ENCODE data around the gene RNF180. TPM values are rescaled to one million over a fixed set of nuclear protein-coding genes. Genes with fewer than 3 reads are reported as not detected.

The RNF180 gene
- polyA plus RNA-seq, 1 donor from 2014 or later: 6.4 TPM

DNA sequence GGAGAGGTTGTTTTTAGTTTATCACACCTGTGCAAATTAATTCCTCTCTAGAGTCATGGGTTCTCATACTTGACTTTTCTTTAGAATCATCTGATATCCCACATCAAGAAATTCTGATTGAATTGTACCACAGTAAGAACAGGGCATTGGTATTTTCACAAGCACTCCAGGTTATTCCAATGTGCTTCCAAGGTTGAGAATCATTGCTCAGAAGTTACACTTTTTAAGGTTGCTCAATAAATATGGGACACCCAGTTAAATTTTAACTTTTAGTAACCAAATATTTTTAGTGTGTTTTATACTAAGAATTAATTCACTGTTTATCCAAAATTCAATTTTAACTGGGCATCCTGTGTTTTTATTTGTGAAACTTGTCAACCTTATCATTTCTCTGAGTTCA, 2.5 kb upstream of the RNF180 start:
- H2AFZ ChIP-seq (ENCODE audit: low read depth, low read length): no peak overlapping the region
- H4K20me1 ChIP-seq (ENCODE audit: insufficient read depth): no peaks in the 10 kb centered on the region
- no peak overlapping the region for H3K4me2 ChIP-seq (ENCODE audit: low read length)
- no peak for TF ChIP-seq POLR2AphosphoS5 (IDR thresholded peaks at IDR 0.05)
- TF ChIP-seq EZH2 (IDR thresholded peaks at IDR 0.05; ENCODE audit: borderline replicate concordance, insufficient read depth, low read length, poor library complexity, severe bottlenecking): no peak
- TF ChIP-seq TAF1 (IDR thresholded peaks at IDR 0.05; ENCODE audit: low read depth): no peak
- TF ChIP-seq EP300 (conservative IDR thresholded peaks at IDR 0.05; ENCODE audit: poor library complexity, severe bottlenecking): no peak
- TF ChIP-seq, protein P1, sequence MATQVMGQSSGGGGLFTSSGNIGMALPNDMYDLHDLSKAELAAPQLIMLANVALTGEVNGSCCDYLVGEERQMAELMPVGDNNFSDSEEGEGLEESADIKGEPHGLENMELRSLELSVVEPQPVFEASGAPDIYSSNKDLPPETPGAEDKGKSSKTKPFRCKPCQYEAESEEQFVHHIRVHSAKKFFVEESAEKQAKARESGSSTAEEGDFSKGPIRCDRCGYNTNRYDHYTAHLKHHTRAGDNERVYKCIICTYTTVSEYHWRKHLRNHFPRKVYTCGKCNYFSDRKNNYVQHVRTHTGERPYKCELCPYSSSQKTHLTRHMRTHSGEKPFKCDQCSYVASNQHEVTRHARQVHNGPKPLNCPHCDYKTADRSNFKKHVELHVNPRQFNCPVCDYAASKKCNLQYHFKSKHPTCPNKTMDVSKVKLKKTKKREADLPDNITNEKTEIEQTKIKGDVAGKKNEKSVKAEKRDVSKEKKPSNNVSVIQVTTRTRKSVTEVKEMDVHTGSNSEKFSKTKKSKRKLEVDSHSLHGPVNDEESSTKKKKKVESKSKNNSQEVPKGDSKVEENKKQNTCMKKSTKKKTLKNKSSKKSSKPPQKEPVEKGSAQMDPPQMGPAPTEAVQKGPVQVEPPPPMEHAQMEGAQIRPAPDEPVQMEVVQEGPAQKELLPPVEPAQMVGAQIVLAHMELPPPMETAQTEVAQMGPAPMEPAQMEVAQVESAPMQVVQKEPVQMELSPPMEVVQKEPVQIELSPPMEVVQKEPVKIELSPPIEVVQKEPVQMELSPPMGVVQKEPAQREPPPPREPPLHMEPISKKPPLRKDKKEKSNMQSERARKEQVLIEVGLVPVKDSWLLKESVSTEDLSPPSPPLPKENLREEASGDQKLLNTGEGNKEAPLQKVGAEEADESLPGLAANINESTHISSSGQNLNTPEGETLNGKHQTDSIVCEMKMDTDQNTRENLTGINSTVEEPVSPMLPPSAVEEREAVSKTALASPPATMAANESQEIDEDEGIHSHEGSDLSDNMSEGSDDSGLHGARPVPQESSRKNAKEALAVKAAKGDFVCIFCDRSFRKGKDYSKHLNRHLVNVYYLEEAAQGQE (IDR thresholded peaks at IDR 0.05; ENCODE audit: borderline replicate concordance): no peak
- no peak for TF ChIP-seq RAD21 (conservative IDR thresholded peaks at IDR 0.05)
- TF ChIP-seq SMC3 (conservative IDR thresholded peaks at IDR 0.05; ENCODE audit: poor library complexity): no peak
- no peak for TF ChIP-seq MXI1 (conservative IDR thresholded peaks at IDR 0.05; ENCODE audit: poor library complexity, severe bottlenecking)
- TF ChIP-seq, protein P2, sequence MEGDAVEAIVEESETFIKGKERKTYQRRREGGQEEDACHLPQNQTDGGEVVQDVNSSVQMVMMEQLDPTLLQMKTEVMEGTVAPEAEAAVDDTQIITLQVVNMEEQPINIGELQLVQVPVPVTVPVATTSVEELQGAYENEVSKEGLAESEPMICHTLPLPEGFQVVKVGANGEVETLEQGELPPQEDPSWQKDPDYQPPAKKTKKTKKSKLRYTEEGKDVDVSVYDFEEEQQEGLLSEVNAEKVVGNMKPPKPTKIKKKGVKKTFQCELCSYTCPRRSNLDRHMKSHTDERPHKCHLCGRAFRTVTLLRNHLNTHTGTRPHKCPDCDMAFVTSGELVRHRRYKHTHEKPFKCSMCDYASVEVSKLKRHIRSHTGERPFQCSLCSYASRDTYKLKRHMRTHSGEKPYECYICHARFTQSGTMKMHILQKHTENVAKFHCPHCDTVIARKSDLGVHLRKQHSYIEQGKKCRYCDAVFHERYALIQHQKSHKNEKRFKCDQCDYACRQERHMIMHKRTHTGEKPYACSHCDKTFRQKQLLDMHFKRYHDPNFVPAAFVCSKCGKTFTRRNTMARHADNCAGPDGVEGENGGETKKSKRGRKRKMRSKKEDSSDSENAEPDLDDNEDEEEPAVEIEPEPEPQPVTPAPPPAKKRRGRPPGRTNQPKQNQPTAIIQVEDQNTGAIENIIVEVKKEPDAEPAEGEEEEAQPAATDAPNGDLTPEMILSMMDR (IDR thresholded peaks at IDR 0.05; ENCODE audit: poor library complexity, severe bottlenecking): no peak
- H3K79me2 ChIP-seq (replicated peaks; ENCODE audit: insufficient read depth, low read length): peaks cover 6% of the 10 kb centered on the region
- no peak overlapping the region for H3K27ac ChIP-seq (ENCODE audit: low read length)
- H3K9ac ChIP-seq (ENCODE audit: low read length): no peak overlapping the region
- H3K36me3 ChIP-seq (ENCODE audit: insufficient read depth, low read length): no peaks in the 10 kb centered on the region
- no peaks in the 10 kb centered on the region for H3F3A ChIP-seq (ENCODE audit: insufficient read depth, low read length, poor library complexity, severe bottlenecking)
- H3K27me3 ChIP-seq (ENCODE audit: insufficient read depth, low read depth, low read length): peaks cover 31% of the 10 kb centered on the region
- no peaks in the 10 kb centered on the region for H3K9me2 ChIP-seq (ENCODE audit: insufficient read depth, low read length)
- H3K4me3 ChIP-seq (ENCODE audit: low read length): no peak overlapping the region
- no peaks in the 10 kb centered on the region for H3K9me3 ChIP-seq (ENCODE audit: low read length)

DNA sequence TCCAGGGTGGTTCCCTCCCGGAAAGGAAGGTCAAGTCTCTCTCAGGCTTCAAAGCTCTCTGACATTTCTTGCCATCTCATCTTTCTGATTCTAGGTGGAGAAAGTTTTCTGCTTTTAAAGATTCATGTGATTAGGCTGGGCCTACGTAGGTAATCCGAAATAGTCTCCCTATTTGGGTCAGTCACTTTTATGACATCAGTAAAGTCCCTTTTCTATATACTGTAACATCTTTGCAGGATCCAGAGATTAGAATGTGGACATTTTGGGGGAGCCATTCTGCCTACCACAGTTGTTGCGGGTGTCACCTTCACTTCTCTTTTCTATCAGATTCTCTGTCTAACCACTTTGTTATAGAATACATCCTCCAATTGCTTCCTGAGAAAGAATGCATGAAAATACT, 1.9 kb upstream of the RNF180 start:
- Histone ChIP-seq H3K4me3 (ENCODE audit: low read length) (no peak overlapping the region), H3K36me3 (ENCODE audit: insufficient read depth, low read length) (no peaks in the 10 kb centered on the region), H3K9me2 (ENCODE audit: insufficient read depth, low read length) (no peaks in the 10 kb centered on the region), H3K9ac (ENCODE audit: low read length) (no peak overlapping the region), H3K27me3 (ENCODE audit: insufficient read depth, low read depth, low read length) (peaks cover 31% of the 10 kb centered on the region), H3K27ac (ENCODE audit: low read length) (no peak overlapping the region), H2AFZ (ENCODE audit: low read depth, low read length) (no peak overlapping the region), H3F3A (ENCODE audit: insufficient read depth, low read length, poor library complexity, severe bottlenecking) (no peaks in the 10 kb centered on the region), H3K4me2 (ENCODE audit: low read length) (no peak overlapping the region), H4K20me1 (ENCODE audit: insufficient read depth) (no peaks in the 10 kb centered on the region), H3K9me3 (ENCODE audit: low read length) (no peaks in the 10 kb centered on the region), H3K79me2 (replicated peaks; ENCODE audit: insufficient read depth, low read length) (peaks cover 6% of the 10 kb centered on the region)
- TF ChIP-seq SMC3 (conservative IDR thresholded peaks at IDR 0.05; ENCODE audit: poor library complexity): no peak
- no peak for TF ChIP-seq EP300 (conservative IDR thresholded peaks at IDR 0.05; ENCODE audit: poor library complexity, severe bottlenecking)
- TF ChIP-seq RAD21 (conservative IDR thresholded peaks at IDR 0.05): no peak
- TF ChIP-seq, protein P1 (IDR thresholded peaks at IDR 0.05; ENCODE audit: borderline replicate concordance): no peak
- TF ChIP-seq, protein P2 (IDR thresholded peaks at IDR 0.05; ENCODE audit: poor library complexity, severe bottlenecking): no peak
- no peak for TF ChIP-seq POLR2AphosphoS5 (IDR thresholded peaks at IDR 0.05)
